ENCODE results near the gene CFAP74.

The CFAP74 gene

DNA sequence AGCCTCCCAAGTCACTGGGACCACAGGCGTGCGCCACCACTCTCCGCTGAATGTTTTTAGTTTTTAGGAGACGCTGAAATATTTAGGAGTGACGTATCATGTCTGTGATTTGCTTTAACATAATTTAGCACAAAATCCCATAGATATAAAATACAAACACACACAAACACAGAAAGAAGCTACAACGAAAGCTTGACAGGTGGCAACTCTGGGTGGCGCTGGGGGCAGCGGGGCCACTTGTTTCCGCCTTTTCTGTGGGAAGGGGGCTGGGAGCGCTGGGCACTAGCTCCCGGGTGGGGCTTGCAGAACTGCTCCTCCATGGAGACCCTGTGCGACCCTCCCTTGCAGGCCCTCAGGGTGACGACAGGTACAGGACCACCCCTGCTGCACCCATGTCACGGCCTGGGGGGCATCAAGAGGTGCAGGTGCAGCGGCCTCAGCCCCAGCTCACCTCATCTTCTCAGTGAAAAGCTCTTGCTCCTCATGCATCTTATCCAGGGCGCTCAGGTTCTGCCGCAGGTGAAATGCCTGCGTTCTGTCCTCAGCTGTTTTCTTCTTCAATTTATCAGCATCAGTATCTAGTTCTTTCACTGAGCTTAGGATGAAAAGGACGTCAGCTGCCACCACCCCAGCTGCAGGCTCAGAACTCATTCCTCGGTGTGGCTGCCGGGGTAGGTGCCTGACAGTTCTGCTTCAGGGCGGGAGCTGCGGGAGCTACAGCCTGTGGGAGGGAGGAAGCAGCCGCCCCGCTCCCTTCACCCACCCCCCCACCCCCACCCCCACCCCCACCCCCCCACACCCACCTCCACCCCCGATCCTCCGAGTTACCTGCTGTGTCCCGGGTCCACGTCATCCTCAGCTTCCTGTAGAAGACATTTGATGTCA lies 15.3 kb downstream of the CFAP74 start:
- Histone ChIP-seq H3K9ac (ENCODE audit: low read length) (no peak overlapping the region), H3K18ac (ENCODE audit: low read length) (no peak overlapping the region), H3K56ac (ENCODE audit: low read length) (no peak overlapping the region), H4K5ac (ENCODE audit: low read length) (no peak overlapping the region), H3K4me2 (ENCODE audit: low read length) (no peak overlapping the region), H3K23ac (ENCODE audit: low read length) (no peak overlapping the region), H3K27me3 (ENCODE audit: insufficient read depth, low read length, poor library complexity) (no peaks in the 10 kb centered on the region), H2BK120ac (ENCODE audit: low read depth, low read length) (no peak overlapping the region), H3K36me3 (ENCODE audit: control insufficient read depth, insufficient read depth, low read length) (no peaks in the 10 kb centered on the region), H3K79me1 (ENCODE audit: low read length) (no peaks in the 10 kb centered on the region), H2AK5ac (ENCODE audit: low read length) (no peak overlapping the region), H3K4me3 (ENCODE audit: low read length) (no peak overlapping the region), H2BK15ac (replicated peaks; ENCODE audit: low read depth) (no peak overlapping the region), H3K4me1 (ENCODE audit: control insufficient read depth, low read depth, low read length) (no peaks in the 10 kb centered on the region), H2BK5ac (ENCODE audit: low read length) (no peak overlapping the region), H3K79me2 (ENCODE audit: control insufficient read depth, insufficient read depth, low read length) (no peaks in the 10 kb centered on the region), H4K8ac (ENCODE audit: low read depth, low read length) (no peak overlapping the region), H3K27ac (ENCODE audit: low read depth, low read length) (no peak overlapping the region), H3K4ac (ENCODE audit: low read depth, low read length) (no peak overlapping the region)
- no CpG with 5 or more reads among the region's 29 CpGs for WGBS (ENCODE audit: extremely low coverage, insufficient coverage, low lambda C conversion rate)
- DNase-seq, result no peak

DNA sequence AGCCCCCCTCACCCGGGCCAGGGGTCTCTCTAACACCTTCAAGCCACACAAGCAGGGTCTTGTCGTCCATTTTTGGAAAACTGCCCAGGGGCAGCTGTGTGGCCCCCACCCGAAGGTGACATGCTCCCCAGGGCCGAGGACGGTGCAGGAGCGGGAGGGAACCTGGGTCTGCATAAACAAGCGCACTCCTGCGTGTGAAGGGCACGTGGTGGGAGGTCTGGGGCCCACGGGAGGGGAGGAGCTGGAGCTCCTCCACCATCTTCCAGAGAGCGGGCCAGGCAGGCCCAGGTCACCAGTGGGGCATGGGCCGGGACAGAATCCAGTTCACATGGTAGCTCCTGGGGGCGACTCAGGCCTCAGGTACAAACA lies 16.5 kb downstream of the CFAP74 start:
- H3K4me3 ChIP-seq (ENCODE audit: low read length), result no peak overlapping the region
- H2BK120ac ChIP-seq (ENCODE audit: low read depth, low read length), result no peak overlapping the region
- WGBS (ENCODE audit: extremely low coverage, insufficient coverage, low lambda C conversion rate), result no CpG with 5 or more reads among the region's 13 CpGs
- no peak for DNase-seq
- H3K27ac ChIP-seq (ENCODE audit: low read depth, low read length), result no peak overlapping the region
- no peaks in the 10 kb centered on the region for H3K27me3 ChIP-seq (ENCODE audit: insufficient read depth, low read length, poor library complexity)
- H3K9ac ChIP-seq (ENCODE audit: low read length), result no peak overlapping the region
- no peaks in the 10 kb centered on the region for H3K4me1 ChIP-seq (ENCODE audit: control insufficient read depth, low read depth, low read length)
- H2BK15ac ChIP-seq (replicated peaks; ENCODE audit: low read depth), result no peak overlapping the region
- no peak overlapping the region for H2AK5ac ChIP-seq (ENCODE audit: low read length)
- no peak overlapping the region for H2BK5ac ChIP-seq (ENCODE audit: low read length)
- H3K23ac ChIP-seq (ENCODE audit: low read length), result no peak overlapping the region
- H4K8ac ChIP-seq (ENCODE audit: low read depth, low read length), result no peak overlapping the region
- H3K4me2 ChIP-seq (ENCODE audit: low read length), result no peak overlapping the region
- no peaks in the 10 kb centered on the region for H3K79me2 ChIP-seq (ENCODE audit: control insufficient read depth, insufficient read depth, low read length)
- no peak overlapping the region for H3K4ac ChIP-seq (ENCODE audit: low read depth, low read length)
- H4K5ac ChIP-seq (ENCODE audit: low read length), result no peak overlapping the region
- H3K56ac ChIP-seq (ENCODE audit: low read length), result no peak overlapping the region
- H3K18ac ChIP-seq (ENCODE audit: low read length), result no peak overlapping the region
- H3K36me3 ChIP-seq (ENCODE audit: control insufficient read depth, insufficient read depth, low read length), result no peaks in the 10 kb centered on the region
- H3K79me1 ChIP-seq (ENCODE audit: low read length), result no peaks in the 10 kb centered on the region

DNA sequence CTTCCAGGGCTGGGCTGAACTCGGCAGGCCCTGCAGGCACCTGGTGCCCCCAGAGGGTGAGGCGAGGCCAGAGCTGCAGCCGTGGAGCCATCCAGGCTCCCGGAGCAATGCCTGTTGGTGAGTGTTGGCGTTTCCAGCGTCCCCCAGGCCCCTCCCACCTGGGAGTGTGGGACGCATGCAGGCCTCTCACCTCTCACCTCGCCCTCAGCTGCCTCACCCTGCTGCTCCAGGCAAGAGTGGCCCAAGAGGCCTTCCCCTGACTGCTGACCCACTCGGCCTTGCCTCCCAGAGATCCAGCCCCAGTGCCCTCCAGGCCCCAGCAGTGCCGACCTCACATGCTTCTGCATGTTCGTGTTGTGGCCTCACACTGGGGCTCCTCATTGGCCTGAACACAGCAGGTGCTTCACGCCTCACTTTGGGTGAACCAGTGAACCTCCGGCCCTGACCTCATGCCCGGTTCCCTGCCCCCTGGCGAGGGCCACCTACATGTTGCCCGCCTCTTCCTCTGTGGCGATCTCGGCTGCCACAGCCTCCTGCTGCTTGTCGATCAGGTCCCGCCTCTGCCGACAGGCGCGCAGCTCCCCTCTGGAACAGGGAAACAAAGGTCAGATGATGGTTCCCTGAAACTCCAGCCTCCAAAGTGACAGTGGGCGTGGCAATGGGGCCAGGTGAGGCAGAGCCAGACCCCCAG lies 17.0 kb downstream of the CFAP74 start:
- no peak for DNase-seq
- H3K4me1 ChIP-seq (ENCODE audit: control insufficient read depth, low read depth, low read length), result no peaks in the 10 kb centered on the region
- no peak overlapping the region for H3K4ac ChIP-seq (ENCODE audit: low read depth, low read length)
- no peak overlapping the region for H2BK120ac ChIP-seq (ENCODE audit: low read depth, low read length)
- H3K27ac ChIP-seq (ENCODE audit: low read depth, low read length), result no peak overlapping the region
- H3K4me3 ChIP-seq (ENCODE audit: low read length), result no peak overlapping the region
- no peak overlapping the region for H3K9ac ChIP-seq (ENCODE audit: low read length)
- no peak overlapping the region for H3K4me2 ChIP-seq (ENCODE audit: low read length)
- H4K5ac ChIP-seq (ENCODE audit: low read length), result no peak overlapping the region
- no peaks in the 10 kb centered on the region for H3K27me3 ChIP-seq (ENCODE audit: insufficient read depth, low read length, poor library complexity)
- no CpG with 5 or more reads among the region's 24 CpGs for WGBS (ENCODE audit: extremely low coverage, insufficient coverage, low lambda C conversion rate)
- no peak overlapping the region for H2AK5ac ChIP-seq (ENCODE audit: low read length)
- no peaks in the 10 kb centered on the region for H3K79me1 ChIP-seq (ENCODE audit: low read length)
- H2BK15ac ChIP-seq (replicated peaks; ENCODE audit: low read depth), result no peak overlapping the region
- no peak overlapping the region for H4K8ac ChIP-seq (ENCODE audit: low read depth, low read length)
- no peak overlapping the region for H2BK5ac ChIP-seq (ENCODE audit: low read length)
- H3K79me2 ChIP-seq (ENCODE audit: control insufficient read depth, insufficient read depth, low read length), result no peaks in the 10 kb centered on the region
- no peak overlapping the region for H3K18ac ChIP-seq (ENCODE audit: low read length)
- no peak overlapping the region for H3K56ac ChIP-seq (ENCODE audit: low read length)
- H3K36me3 ChIP-seq (ENCODE audit: control insufficient read depth, insufficient read depth, low read length), result no peaks in the 10 kb centered on the region
- H3K23ac ChIP-seq (ENCODE audit: low read length), result no peak overlapping the region

DNA sequence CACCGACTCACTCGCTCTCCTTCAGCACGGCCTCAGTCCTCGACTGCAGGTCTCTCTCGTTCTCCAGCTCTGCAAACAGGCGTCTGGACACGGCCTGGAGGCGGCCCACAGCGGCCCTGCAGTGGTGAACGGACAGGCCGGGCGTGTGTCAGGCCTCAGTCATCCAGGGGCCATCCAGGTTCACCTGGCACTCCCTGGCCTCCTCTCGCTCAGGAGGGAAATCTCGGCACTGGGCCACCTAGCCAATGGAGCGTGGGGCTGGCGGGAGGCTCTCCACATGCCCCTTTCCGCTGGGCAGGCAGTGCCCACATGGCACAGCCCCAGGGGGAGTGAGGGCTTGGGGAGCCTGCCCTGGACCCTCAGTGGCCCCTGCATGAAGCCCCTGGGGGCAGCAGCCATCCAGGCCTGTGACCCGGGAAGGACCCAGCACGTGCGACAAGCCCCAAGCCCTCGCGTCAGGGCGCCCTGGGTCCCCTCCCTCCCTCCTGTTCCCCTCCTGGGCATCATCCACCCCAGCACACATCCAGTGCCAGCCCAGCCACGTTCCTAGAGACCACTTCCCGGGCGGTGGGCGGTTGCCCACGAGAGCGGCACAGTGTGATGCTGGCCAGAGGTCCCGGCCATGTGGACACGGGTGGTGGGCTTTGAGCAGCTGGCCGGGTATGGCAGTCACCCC lies 18.1 kb downstream of the CFAP74 start:
- Histone ChIP-seq H3K27me3 (ENCODE audit: insufficient read depth, low read length, poor library complexity) (no peaks in the 10 kb centered on the region), H2BK5ac (ENCODE audit: low read length) (no peak overlapping the region), H3K4ac (ENCODE audit: low read depth, low read length) (no peak overlapping the region), H3K56ac (ENCODE audit: low read length) (no peak overlapping the region), H3K23ac (ENCODE audit: low read length) (no peak overlapping the region), H2BK15ac (replicated peaks; ENCODE audit: low read depth) (no peak overlapping the region), H3K4me3 (ENCODE audit: low read length) (no peak overlapping the region), H2AK5ac (ENCODE audit: low read length) (no peak overlapping the region), H2BK120ac (ENCODE audit: low read depth, low read length) (no peak overlapping the region), H3K9ac (ENCODE audit: low read length) (no peak overlapping the region), H3K4me1 (ENCODE audit: control insufficient read depth, low read depth, low read length) (no peaks in the 10 kb centered on the region), H3K79me1 (ENCODE audit: low read length) (no peaks in the 10 kb centered on the region), H3K27ac (ENCODE audit: low read depth, low read length) (no peak overlapping the region), H4K8ac (ENCODE audit: low read depth, low read length) (no peak overlapping the region), H3K18ac (ENCODE audit: low read length) (no peak overlapping the region), H3K4me2 (ENCODE audit: low read length) (no peak overlapping the region), H3K36me3 (ENCODE audit: control insufficient read depth, insufficient read depth, low read length) (no peaks in the 10 kb centered on the region), H3K79me2 (ENCODE audit: control insufficient read depth, insufficient read depth, low read length) (no peaks in the 10 kb centered on the region), H4K5ac (ENCODE audit: low read length) (no peak overlapping the region)
- DNase-seq, result no peak
- no CpG with 5 or more reads among the region's 32 CpGs for WGBS (ENCODE audit: extremely low coverage, insufficient coverage, low lambda C conversion rate)

DNA sequence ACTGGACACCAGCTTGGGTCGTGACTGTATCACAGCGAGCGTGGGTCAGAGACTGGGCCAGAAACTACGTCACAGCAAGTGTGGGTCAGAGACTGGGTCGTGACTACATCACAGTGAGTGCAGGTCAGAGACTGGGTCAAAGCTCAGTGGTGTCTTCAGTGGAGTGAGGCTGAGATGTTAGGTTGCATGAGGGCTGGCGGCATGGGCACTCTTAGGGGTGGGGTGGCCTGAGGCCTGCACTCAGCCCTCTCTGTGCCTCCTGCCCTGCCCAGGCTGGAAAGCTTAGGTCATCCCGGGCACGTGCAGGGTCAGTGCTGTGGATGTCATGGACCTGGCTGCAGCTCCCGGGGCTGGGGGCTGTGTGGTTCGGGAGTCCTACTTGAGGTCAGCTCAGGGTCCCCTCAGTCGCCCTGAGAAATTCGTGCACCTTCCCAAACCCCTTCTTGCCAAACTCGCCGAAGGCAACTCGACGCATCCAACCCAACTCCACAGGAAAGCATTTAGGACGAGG lies 19.0 kb downstream of the CFAP74 start:
- Histone ChIP-seq H3K27ac (ENCODE audit: low read depth, low read length) (no peak overlapping the region), H4K5ac (ENCODE audit: low read length) (no peak overlapping the region), H3K4me2 (ENCODE audit: low read length) (no peak overlapping the region), H3K9ac (ENCODE audit: low read length) (no peak overlapping the region), H4K8ac (ENCODE audit: low read depth, low read length) (no peak overlapping the region), H2BK15ac (replicated peaks; ENCODE audit: low read depth) (no peak overlapping the region), H3K36me3 (ENCODE audit: control insufficient read depth, insufficient read depth, low read length) (no peaks in the 10 kb centered on the region), H2BK120ac (ENCODE audit: low read depth, low read length) (no peak overlapping the region), H3K27me3 (ENCODE audit: insufficient read depth, low read length, poor library complexity) (no peaks in the 10 kb centered on the region), H3K56ac (ENCODE audit: low read length) (no peak overlapping the region), H3K4me1 (ENCODE audit: control insufficient read depth, low read depth, low read length) (no peaks in the 10 kb centered on the region), H3K4ac (ENCODE audit: low read depth, low read length) (no peak overlapping the region), H3K23ac (ENCODE audit: low read length) (no peak overlapping the region), H3K18ac (ENCODE audit: low read length) (no peak overlapping the region), H3K79me2 (ENCODE audit: control insufficient read depth, insufficient read depth, low read length) (no peaks in the 10 kb centered on the region), H2BK5ac (ENCODE audit: low read length) (no peak overlapping the region), H2AK5ac (ENCODE audit: low read length) (no peak overlapping the region), H3K79me1 (ENCODE audit: low read length) (no peaks in the 10 kb centered on the region), H3K4me3 (ENCODE audit: low read length) (no peak overlapping the region)
- no peak for DNase-seq
- WGBS (ENCODE audit: extremely low coverage, insufficient coverage, low lambda C conversion rate), result no CpG with 5 or more reads among the region's 17 CpGs
